IMR-90 (cell line): ENCODE results near the gene LHX5. TPM values are rescaled to one million over a fixed set of nuclear protein-coding genes. Genes with fewer than 3 reads are reported as not detected.

Source experiments
- ATAC-seq: fragments of 200-7000 bp; cut with Tn5 transposase; 2 replicates; pipeline ENCODE4 v1.9.1; 2020; ENCODE audit warnings: low read depth, mild to moderate bottlenecking, moderate library complexity
- BruUV-seq: library from RNA; stranded (reverse); fragments of 400-500 nt; replicated peaks from 2 replicates; lab custom pipeline; 2021; lab: Mats Ljungman, UMichigan
- CTCF ChIA-PET: fragments of 300-600 bp; formaldehyde crosslinking; extraction: SDS; loops from one replicate; lab custom pipeline; 2021; ENCODE audit warnings: antibody characterized with exemption; lab: Yijun Ruan, JAX
- POLR2A ChIA-PET: fragments of 300-600 bp; sonication (Branson Sonifier 250); formaldehyde crosslinking; loops from one replicate; lab custom pipeline; 2022; ENCODE audit warnings: antibody characterized with exemption; ENCODE audit not compliant: unreplicated experiment; lab: Charles Lee
- DNase-seq: peaks from one replicate; pipeline ENCODE4 v3.0.0; 2013
- H2AFZ ChIP-seq: replicated peaks from 2 replicates; pipeline ENCODE3; 2013; ENCODE audit warnings: low read length, mild to moderate bottlenecking; ENCODE audit not compliant: poor library complexity
- H2AK5ac ChIP-seq: 2 replicates; pipeline ENCODE4 v1.6.1; 2013; ENCODE audit warnings: low read depth, low read length, inconsistent platforms
- H2AK9ac ChIP-seq: replicated peaks from 2 replicates; pipeline ENCODE3; 2013; ENCODE audit warnings: mild to moderate bottlenecking, low read depth, low read length, moderate library complexity; ENCODE audit not compliant: poor library complexity
- H2BK120ac ChIP-seq: 2 replicates; pipeline ENCODE4 v1.6.1; 2013; ENCODE audit warnings: low read depth, low read length, inconsistent platforms
- H2BK15ac ChIP-seq: 3 replicates; pipeline ENCODE4 v1.6.1; 2013; ENCODE audit warnings: low read depth, low read length, inconsistent platforms
- H2BK20ac ChIP-seq: 2 replicates; pipeline ENCODE4 v1.6.1; 2013; ENCODE audit warnings: low read depth, mild to moderate bottlenecking, inconsistent platforms, low read length, moderate library complexity
- H2BK5ac ChIP-seq: 2 replicates; pipeline ENCODE4 v1.6.1; 2013; ENCODE audit warnings: mild to moderate bottlenecking, low read depth, low read length, inconsistent platforms; ENCODE audit not compliant: poor library complexity, severe bottlenecking
- H3K14ac ChIP-seq: replicated peaks from 2 replicates; pipeline ENCODE4 v1.6.1; 2013; ENCODE audit warnings: low read depth, low read length, inconsistent platforms
- H3K18ac ChIP-seq: 2 replicates; pipeline ENCODE4 v1.6.1; 2013; ENCODE audit warnings: low read depth, low read length, control low read depth
- H3K23ac ChIP-seq: 2 replicates; pipeline ENCODE4 v1.6.1; 2013; ENCODE audit warnings: low read depth, low read length, inconsistent platforms
- H3K27ac ChIP-seq: 2 replicates; pipeline ENCODE4 v1.5.1; 2013; ENCODE audit warnings: mild to moderate bottlenecking, control low read depth, low read length; ENCODE audit not compliant: insufficient read depth
- H3K27me3 ChIP-seq: 2 replicates; pipeline ENCODE4 v1.6.1; 2013; ENCODE audit warnings: low read length; ENCODE audit not compliant: control insufficient read depth, insufficient read depth
- H3K36me3 ChIP-seq: 2 replicates; pipeline ENCODE4 v1.6.1; 2013; ENCODE audit warnings: low read length, mixed read lengths; ENCODE audit not compliant: control insufficient read depth, insufficient read depth
- H3K4ac ChIP-seq: 2 replicates; pipeline ENCODE4 v1.6.1; 2013; ENCODE audit warnings: low read depth, low read length, inconsistent platforms
- H3K4me1 ChIP-seq: 2 replicates; pipeline ENCODE4 v1.6.1; 2013; ENCODE audit warnings: low read length, mixed read lengths; ENCODE audit not compliant: control insufficient read depth, insufficient read depth
- H3K4me2 ChIP-seq: 2 replicates; pipeline ENCODE4 v1.6.1; 2013; ENCODE audit warnings: low read depth, mild to moderate bottlenecking, control low read depth, low read length, moderate library complexity
- H3K4me3 ChIP-seq: 2 replicates; pipeline ENCODE4 v1.5.1; 2013; ENCODE audit warnings: low read depth, mild to moderate bottlenecking, control low read depth, low read length, moderate library complexity; ENCODE audit not compliant: insufficient read depth
- H3K56ac ChIP-seq: 2 replicates; pipeline ENCODE4 v1.6.1; 2013; ENCODE audit warnings: low read length, inconsistent platforms; ENCODE audit not compliant: insufficient read depth; ENCODE audit errors: extremely low read depth
- H3K79me1 ChIP-seq, 2 experiments: 2 replicates each; pipeline ENCODE4 v1.6.1; 2013; ENCODE audit warnings: low read length in 2 of 2, inconsistent platforms in 1 of 2, low read depth in 1 of 2
- H3K9ac ChIP-seq: 2 replicates; pipeline ENCODE4 v1.6.1; 2013; ENCODE audit warnings: low read depth, low read length, control low read depth
- H3K9me1 ChIP-seq: 2 replicates; pipeline ENCODE4 v1.6.1; 2013; ENCODE audit warnings: low read length, inconsistent platforms; ENCODE audit not compliant: insufficient read depth
- H3K9me3 ChIP-seq: 2 replicates; pipeline ENCODE4 v1.6.1; 2013; ENCODE audit warnings: low read length; ENCODE audit not compliant: control insufficient read depth, insufficient read depth
- H4K20me1 ChIP-seq: 2 replicates; pipeline ENCODE4 v1.6.1; 2013; ENCODE audit warnings: low read length, inconsistent platforms; ENCODE audit not compliant: insufficient read depth
- H4K5ac ChIP-seq: 2 replicates; pipeline ENCODE4 v1.6.1; 2013; ENCODE audit warnings: mild to moderate bottlenecking, low read depth, low read length, control low read depth
- H4K8ac ChIP-seq, 2 experiments: 2 replicates each; pipeline ENCODE4 v1.6.1; 2013; ENCODE audit warnings: low read depth in 2 of 2, low read length in 2 of 2, control low read depth in 1 of 2, inconsistent platforms in 1 of 2
- H4K91ac ChIP-seq: 2 replicates; pipeline ENCODE4 v1.6.1; 2013; ENCODE audit warnings: low read depth, low read length, inconsistent platforms; ENCODE audit not compliant: insufficient read depth
- BHLHE40 ChIP-seq: fragments of 150-350 bp; IDR thresholded peaks from 2 replicates; pipeline ENCODE4 v1.6.1; 2016; ENCODE audit warnings: mild to moderate bottlenecking, low read depth, low read length
- CEBPB ChIP-seq: IDR thresholded peaks from 2 replicates; pipeline ENCODE4 v1.6.1; 2012; ENCODE audit warnings: low read depth, low read length, improper control_type of control experiment
- CHD1 ChIP-seq: IDR thresholded peaks from 2 replicates; pipeline ENCODE4 v1.6.1; 2012; ENCODE audit warnings: low read depth, low read length, improper control_type of control experiment
- FOS ChIP-seq: fragments of 150-350 bp; IDR thresholded peaks from 2 replicates; pipeline ENCODE4 v1.6.1; 2016; ENCODE audit warnings: low read depth, low read length
- MAFK ChIP-seq: IDR thresholded peaks from 2 replicates; pipeline ENCODE4 v1.6.1; 2012; ENCODE audit warnings: low read depth, low read length, improper control_type of control experiment
- MAZ ChIP-seq: IDR thresholded peaks from 2 replicates; pipeline ENCODE4 v1.6.1; 2012; ENCODE audit warnings: low read depth, mild to moderate bottlenecking, low read length, improper control_type of control experiment, moderate library complexity, borderline replicate concordance
- MXI1 ChIP-seq: IDR thresholded peaks from 2 replicates; pipeline ENCODE4 v1.6.1; 2012; ENCODE audit warnings: low read depth, mild to moderate bottlenecking, low read length, moderate library complexity, borderline replicate concordance
- NFE2L2 ChIP-seq: fragments of 150-350 bp; IDR thresholded peaks from 2 replicates; pipeline ENCODE4 v1.6.1; 2016; ENCODE audit warnings: low read depth, mild to moderate bottlenecking, low read length
- POLR2A ChIP-seq: IDR thresholded peaks from 2 replicates; pipeline ENCODE4 v1.6.1; 2012; ENCODE audit warnings: mild to moderate bottlenecking, low read depth, low read length
- RAD21 ChIP-seq: IDR thresholded peaks from 2 replicates; pipeline ENCODE4 v1.6.1; 2012; ENCODE audit warnings: low read length, improper control_type of control experiment
- SMC3 ChIP-seq: fragments of 150-350 bp; IDR thresholded peaks from 2 replicates; pipeline ENCODE4 v1.6.1; 2016; ENCODE audit warnings: low read depth, mild to moderate bottlenecking, antibody characterized with exemption, low read length, moderate library complexity
- WGBS, 2 experiments: methylation state at CpG; one replicate each; pipeline versions ENCODE4 v1.1.5 to v1.1.7; 2013; ENCODE audit warnings: missing lambda C conversion rate in 2 of 2; ENCODE audit not compliant: insufficient read length in 1 of 2; ENCODE audit errors: extremely low coverage in 2 of 2; 5-methylcytosine and 5-hydroxymethylcytosine counted together
- dilution Hi-C: fragments of 300-500 bp; cut with HindIII; formaldehyde crosslinking; loops from one replicate; pipeline ENCODE4 v1.14.3; 2018; ENCODE audit warnings: low sequenced_read_pairs; ENCODE audit not compliant: unreplicated experiment
- in situ Hi-C: fragments of 300-500 bp; cut with MboI; formaldehyde crosslinking; loops from 3 replicates; pipeline ENCODE4 v1.14.3; 2019; ENCODE audit warnings: low sequenced_read_pairs, inconsistent platforms, mixed read lengths
- intact Hi-C: fragments of 100-400 bp; cut with micrococcal nuclease; formaldehyde crosslinking; loops from 2 replicates; pipeline ENCODE4 v1.10.0; 2022
- polyA plus RNA-seq, 3 experiments: library from polyadenylated mRNA; depleted of rRNA; stranded (reverse); fragments of >200 nt; gene quantifications; 2 replicates each; pipeline ENCODE4 v1.2.3, GENCODE V29; 2012; ENCODE audit warnings: low replicate concordance in 1 of 3
- total RNA-seq: library from RNA; depleted of rRNA; stranded (reverse); fragments of >200 nt; gene quantifications from 2 replicates; pipeline ENCODE4 v1.2.3, GENCODE V29; 2012
- TF ChIP-seq, protein P1 (sequence below): fragments of 150-350 bp; IDR thresholded peaks from 2 replicates; pipeline ENCODE4 v1.6.1; 2017; ENCODE audit warnings: mild to moderate bottlenecking, antibody characterized with exemption, low read length, low read depth

The LHX5 gene
- total and polyA plus RNA-seq, 2 of the 4 experiments (the other 2 are of a cell fraction): not detected

DNA sequence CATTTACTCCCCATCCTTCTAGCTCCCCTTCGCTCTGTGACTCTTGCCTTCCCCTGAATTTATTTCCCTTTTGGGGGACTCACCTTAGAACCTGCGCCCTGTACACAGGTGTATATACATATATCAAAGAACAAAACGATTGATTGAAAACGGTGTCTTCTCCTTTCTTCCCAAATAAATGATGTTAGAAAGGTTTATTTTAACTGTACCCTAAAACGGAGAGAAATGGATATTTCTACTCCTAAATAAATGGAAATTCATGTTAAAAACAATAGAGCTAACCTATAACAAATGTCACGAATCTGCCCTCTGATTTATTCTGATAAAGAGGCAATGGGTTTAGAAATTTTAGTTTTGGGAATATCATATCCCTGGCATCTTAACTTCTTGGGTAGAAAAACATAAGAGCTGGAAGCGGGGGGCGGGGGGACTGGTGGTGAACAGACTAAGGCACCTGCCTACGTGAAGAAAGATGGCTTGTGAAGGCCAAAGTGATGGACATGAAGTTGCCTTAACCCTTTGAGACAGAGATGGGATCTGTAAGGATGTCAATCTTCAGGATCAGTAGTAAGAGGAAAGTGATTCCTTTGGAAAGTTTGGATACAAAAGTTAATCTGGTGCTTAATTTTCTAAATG, 8.8 kb upstream of the LHX5 start:
- no peak overlapping the region for H2BK20ac ChIP-seq
- H2AK5ac ChIP-seq: no peak overlapping the region
- no peak overlapping the region for H3K14ac ChIP-seq
- H4K5ac ChIP-seq: no peak overlapping the region
- H3K9ac ChIP-seq: no peak overlapping the region
- H3K27ac ChIP-seq: no peak overlapping the region
- DNase-seq (no peak), ATAC-seq (no peak)
- H3K18ac ChIP-seq: no peak overlapping the region
- dilution Hi-C loops (no loop called here), intact Hi-C loops (no loop called here), in situ Hi-C loops (no loop called here)
- BruUV-seq: no TSS peak
- H2BK15ac ChIP-seq: no peak overlapping the region
- no peak overlapping the region for H2AK9ac ChIP-seq
- no peak overlapping the region for H3K23ac ChIP-seq
- H2AFZ ChIP-seq: no peak overlapping the region
- ChIA-PET POLR2A (no interaction called here), CTCF (no interaction called here)
- no peak overlapping the region for H2BK5ac ChIP-seq
- no peak overlapping the region for H4K8ac ChIP-seq
- H3K56ac ChIP-seq: no peak overlapping the region
- no peak overlapping the region for H3K4me3 ChIP-seq
- H4K20me1 ChIP-seq: no peaks in the 10 kb centered on the region
- peaks cover 40% of the 10 kb centered on the region for H3K27me3 ChIP-seq
- no peaks in the 10 kb centered on the region for H3K9me1 ChIP-seq
- H3K79me1 ChIP-seq: no peaks in the 10 kb centered on the region
- no peak overlapping the region for H2BK120ac ChIP-seq
- TF ChIP-seq POLR2A (no peak), MAZ (no peak), BHLHE40 (no peak), MAFK (no peak), FOS (no peak), CHD1 (no peak), MXI1 (no peak), NFE2L2 (no peak), CEBPB (no peak), RAD21 (no peak), SMC3 (no peak)
- TF ChIP-seq, protein P1, sequence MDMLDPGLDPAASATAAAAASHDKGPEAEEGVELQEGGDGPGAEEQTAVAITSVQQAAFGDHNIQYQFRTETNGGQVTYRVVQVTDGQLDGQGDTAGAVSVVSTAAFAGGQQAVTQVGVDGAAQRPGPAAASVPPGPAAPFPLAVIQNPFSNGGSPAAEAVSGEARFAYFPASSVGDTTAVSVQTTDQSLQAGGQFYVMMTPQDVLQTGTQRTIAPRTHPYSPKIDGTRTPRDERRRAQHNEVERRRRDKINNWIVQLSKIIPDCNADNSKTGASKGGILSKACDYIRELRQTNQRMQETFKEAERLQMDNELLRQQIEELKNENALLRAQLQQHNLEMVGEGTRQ: no peak
- H3K36me3 ChIP-seq: no peaks in the 10 kb centered on the region
- no peaks in the 10 kb centered on the region for H3K4me1 ChIP-seq
- H3K9me3 ChIP-seq: no peaks in the 10 kb centered on the region
- no peak overlapping the region for H3K4ac ChIP-seq
- 0% methylated on average over 1 of the region's 9 CpGs; no CpG with 5 or more reads in 1 of the 2 experiments for WGBS, 2 experiments
- no peak overlapping the region for H4K91ac ChIP-seq
- H3K4me2 ChIP-seq: no peak overlapping the region
